Astrocyte of the spinal cord (primary cell): ENCODE results near the gene UVRAG.

Experiments used
- DNase-seq: peaks from one replicate; pipeline ENCODE4 v3.0.0; 2011; ENCODE audit warnings: low read depth, low spot score
- H3K4me3 ChIP-seq: 2 replicates; pipeline ENCODE4 v1.5.1; 2011; ENCODE audit warnings: low read depth, mild to moderate bottlenecking, low read length, moderate library complexity
- CTCF ChIP-seq: IDR thresholded peaks from 2 replicates; pipeline ENCODE4 v1.5.1; 2012; ENCODE audit warnings: low read depth, mild to moderate bottlenecking, low read length, inconsistent platforms
- in situ Hi-C: cut with HindIII; loops from 2 replicates; pipeline ENCODE4 v1.10.0; 2017; ENCODE audit warnings: low sequenced_read_pairs

Gene UVRAG

DNA sequence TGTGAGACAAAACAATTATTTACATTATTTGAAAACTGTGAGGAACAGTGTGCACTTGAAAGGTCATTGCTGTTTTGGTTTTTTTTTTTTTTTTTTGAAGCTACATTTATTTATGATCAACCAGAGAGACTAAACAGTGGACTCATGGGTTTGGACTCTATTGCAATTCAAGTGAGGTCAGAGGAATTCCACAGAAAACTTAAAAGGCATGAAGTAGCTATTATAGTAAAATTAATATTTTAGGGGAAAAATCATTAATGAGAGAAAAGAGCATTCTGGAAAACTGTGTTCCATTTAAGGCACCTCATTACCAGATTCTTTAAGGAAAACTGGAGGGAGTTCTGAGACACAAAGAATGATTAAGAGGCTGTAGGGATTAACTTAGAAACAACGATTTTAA lies 288.4 kb downstream of the UVRAG start:
- DNase-seq, result no peak
- in situ Hi-C loops, result no loop called here
- no peak for TF ChIP-seq CTCF
- no peak overlapping the region for H3K4me3 ChIP-seq

DNA sequence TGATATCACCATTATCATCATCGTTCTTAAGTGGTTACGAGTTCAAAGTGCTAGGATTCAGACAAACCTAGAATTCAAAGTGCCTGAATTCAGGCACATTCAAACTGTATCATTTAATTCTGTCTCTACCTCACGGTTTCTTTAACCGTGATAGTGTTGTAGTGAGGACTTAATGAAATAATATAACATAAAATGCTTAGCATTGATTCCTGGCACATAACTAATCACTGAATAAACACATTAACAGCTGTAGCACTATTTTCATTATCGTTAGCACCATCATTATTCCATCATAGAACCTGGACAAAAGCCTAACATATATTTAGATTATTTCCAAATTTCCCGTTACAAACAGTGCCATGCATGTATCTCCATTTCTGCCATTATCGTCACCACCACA lies 289.3 kb downstream of the UVRAG start:
- H3K4me3 ChIP-seq, result no peak overlapping the region
- TF ChIP-seq CTCF, result no peak
- in situ Hi-C loops, result no loop called here
- DNase-seq, result no peak

GRCh38 chr11:76105637-76106036 lies 290.6 kb downstream of the UVRAG start:
- DNase-seq, result no peak
- TF ChIP-seq CTCF, result no peak
- H3K4me3 ChIP-seq, result no peak overlapping the region
- in situ Hi-C loops, result no loop called here

GRCh38 chr11:76107971-76108370 lies 293.0 kb downstream of the UVRAG start:
- in situ Hi-C loops, result no loop called here
- TF ChIP-seq CTCF, result no peak
- H3K4me3 ChIP-seq, result no peak overlapping the region
- DNase-seq, result no peak

GRCh38 chr11:76114238-76114637 lies 299.2 kb downstream of the UVRAG start:
- TF ChIP-seq CTCF, result no peak
- DNase-seq, result no peak
- H3K4me3 ChIP-seq, result no peak overlapping the region
- in situ Hi-C loops, result no loop called here

DNA sequence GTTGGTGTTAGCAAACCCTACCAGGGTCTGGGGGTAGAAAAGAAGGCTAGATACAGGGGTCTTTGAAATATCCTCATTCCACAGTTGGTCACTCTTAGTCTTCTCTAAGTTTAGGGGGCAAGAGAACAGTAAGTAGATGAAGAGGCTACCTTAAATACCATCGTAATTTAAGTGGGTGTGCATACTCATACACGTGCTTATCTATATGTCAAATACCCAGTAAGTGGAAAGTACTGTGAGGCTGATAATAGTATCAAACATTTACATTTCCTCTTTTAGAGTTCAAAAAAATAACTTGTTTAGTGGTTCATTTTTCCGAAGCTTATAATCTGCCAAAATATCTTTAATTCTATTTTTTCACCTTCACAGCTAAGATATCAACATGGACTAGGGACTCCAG lies 300.5 kb downstream of the UVRAG start:
- in situ Hi-C loops, result no loop called here

More for the DNA sequence above, 300.5 kb downstream of the UVRAG start:
- DNase-seq, result no peak
- H3K4me3 ChIP-seq, result no peak overlapping the region
- TF ChIP-seq CTCF, result no peak
